CD1c-positive myeloid dendritic cell (primary cell): ENCODE measurements around the gene SEZ6L.
A peak's percentile ranks its signal among the peaks of the same experiment; 100 is the strongest.

ENCODE experiments used
- DNase-seq: peaks from one replicate; pipeline ENCODE4 v3.0.0-alpha.2; 2016; ENCODE audit errors: extremely low spot score

The SEZ6L gene

DNA sequence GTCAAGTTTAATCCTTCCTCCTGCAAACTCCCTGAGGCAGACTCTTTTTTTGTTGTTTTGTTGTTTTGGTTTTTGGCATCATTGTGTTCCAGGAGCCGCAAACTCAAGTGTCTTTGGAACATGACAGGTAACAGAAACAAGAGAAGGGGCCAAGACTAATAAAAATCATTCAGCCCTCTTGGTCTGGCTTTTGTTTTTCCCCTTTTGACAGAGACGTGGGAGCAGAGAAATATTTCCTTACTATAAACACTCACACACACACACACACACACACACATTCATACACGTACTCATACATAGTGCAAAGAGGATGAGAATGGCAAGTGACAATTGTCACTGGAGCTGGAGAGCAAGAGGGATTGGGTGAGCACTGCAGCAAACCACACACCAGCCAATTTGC lies 249.4 kb downstream of the SEZ6L start:
- DNase-seq, result no peak

DNA sequence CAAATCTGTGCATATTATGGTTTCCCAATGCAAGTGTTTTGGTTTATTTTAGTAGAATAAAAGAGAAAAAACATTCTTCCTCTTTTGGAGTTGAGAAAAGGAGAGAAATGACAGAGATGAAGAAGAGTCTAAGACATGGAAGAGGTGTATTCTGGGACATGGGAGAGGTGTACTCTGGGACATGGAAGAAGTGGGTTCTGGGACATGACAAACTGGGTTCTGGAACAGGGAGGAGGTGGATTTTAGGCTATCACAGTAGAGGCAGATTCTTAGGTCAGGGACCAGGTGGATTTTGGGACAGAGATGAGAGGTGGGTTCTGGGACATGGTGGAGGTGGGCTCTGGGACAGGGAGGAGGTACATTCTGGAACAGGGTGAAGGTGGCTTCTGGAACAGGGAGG lies 257.7 kb downstream of the SEZ6L start:
- peak; percentile 8 for DNase-seq

GRCh38 chr22:26428515-26429457 lies 259.5 kb downstream of the SEZ6L start, which contains the start of gene ASPHD2:
Gene ASPHD2, plus strand, starts transcription at chr22:26429260. Its CDS starts 4,356 bp downstream, at chr22:26433616.
- DNase-seq, result peak; percentile 91

DNA sequence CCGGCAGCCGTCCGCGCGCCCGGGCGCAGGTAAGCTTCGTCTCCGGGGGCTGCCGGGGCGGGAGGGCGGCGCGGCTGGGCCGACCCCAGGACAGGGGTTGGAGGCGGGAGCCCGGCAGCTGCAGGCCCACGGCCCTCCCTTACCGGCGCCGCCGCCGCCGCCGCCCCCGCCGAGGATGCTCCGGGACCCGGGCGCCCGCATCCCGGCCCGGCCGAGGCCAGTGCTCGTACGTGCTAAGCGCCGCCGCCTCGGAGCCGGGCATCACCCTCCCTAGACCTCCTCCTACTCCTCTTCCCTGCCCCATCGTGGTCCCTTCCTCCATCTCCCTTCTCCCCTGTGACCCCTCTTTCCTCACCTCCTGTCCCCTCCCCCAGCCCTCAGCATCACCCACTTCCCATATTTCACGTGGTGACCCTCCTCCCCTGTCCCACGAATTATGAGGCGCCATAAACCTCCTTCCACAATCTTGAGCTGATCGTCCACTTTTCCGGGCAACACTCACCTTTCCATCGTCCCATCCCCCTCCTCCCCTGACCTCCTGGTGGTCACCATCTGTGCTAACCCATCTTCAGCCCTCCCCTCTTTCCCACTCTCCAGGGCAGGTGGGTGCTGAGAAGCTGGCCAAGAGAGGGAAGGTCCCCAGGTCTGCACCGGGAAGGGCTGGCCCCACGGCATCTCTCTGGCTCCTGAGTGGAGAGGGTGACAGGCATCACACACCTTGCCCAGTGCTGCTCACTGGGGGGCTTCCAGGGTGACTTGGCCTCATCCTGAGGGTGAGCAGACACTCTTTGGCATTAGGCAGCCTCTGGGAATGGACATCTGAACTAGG lies 260.4 kb downstream of the SEZ6L start:
- no peak for DNase-seq

DNA sequence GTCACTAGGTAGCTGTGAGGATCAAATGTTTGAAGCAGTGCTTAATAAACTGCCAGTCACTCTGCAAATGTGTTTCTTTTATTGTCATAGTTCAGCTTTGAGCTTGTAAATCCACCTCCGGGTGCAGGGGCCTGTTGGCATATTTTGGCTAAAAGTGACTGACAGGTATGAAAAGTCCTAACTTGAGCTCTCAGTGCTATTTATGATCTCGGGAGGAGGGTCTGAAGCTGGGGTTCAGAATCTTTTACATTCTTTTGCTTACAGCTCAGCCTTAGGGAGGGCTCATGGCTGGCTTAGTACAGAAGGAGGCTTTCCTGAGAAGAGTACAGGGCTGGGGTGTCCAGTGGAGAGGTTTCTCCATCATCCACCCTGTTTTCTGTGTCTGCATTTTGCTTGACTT lies 261.3 kb downstream of the SEZ6L start:
- DNase-seq, result no peak

- DNase-seq, result peak; percentile 29
Measured at GRCh38 chr22:26431261-26431995, 262.2 kb downstream of the SEZ6L start.

DNA sequence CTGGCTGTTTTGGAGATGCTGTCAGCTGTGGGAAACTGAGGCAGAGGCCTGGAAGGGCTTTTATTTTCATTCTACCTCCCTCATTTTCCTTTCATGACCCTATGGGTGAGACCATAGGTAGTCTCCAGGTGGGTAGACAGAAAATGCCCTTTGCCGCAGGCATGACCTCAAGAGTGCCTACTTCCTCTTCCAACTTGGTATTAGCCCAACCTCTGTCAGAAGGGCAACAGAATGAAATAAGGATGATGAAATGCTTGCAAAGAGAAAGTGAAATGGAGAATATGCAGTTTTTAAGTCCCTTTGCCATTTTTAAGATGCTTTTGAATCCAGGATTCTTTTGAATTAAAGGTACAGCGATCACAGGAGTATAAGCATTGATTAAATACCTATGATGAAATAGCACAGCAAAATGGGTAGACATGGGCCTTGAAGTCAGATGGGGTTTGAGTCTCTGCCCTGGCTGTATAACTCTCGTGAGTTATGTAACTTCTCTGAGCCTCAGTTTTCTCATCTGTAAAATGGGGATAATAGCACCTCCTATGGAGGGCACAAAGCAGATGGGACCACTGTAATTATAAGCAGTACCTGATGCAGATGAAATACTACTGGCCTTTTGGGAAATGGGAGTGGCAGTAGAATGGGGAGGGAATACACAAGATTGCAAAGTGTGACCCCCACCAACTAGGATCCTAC lies 263.5 kb downstream of the SEZ6L start:
- DNase-seq, result peak; percentile 70
